Fibroblast of lung (primary cell): ENCODE results near the gene SPATA2L. TPM values are rescaled to one million over a fixed set of nuclear protein-coding genes. Genes with fewer than 3 reads are reported as not detected.

Experiments
- DNase-seq, 2 donors: peaks; one replicate each; pipeline versions ENCODE4 v3.0.0 to v3.0.0-alpha.2; 2010; ENCODE audit warnings: low read depth in 2 of 2
- H2AFZ ChIP-seq: 2 replicates; pipeline ENCODE4 v1.5.1; 2012; ENCODE audit warnings: low read length, control low read depth, inconsistent platforms
- H3K27ac ChIP-seq: 2 replicates; pipeline ENCODE4 v1.5.1; 2011; ENCODE audit warnings: low read length, control low read depth; ENCODE audit not compliant: insufficient read depth
- H3K27me3 ChIP-seq: 2 replicates; pipeline ENCODE4 v1.5.1; 2011; ENCODE audit warnings: mild to moderate bottlenecking, low read length; ENCODE audit not compliant: control insufficient read depth, insufficient read depth
- H3K36me3 ChIP-seq: 2 replicates; pipeline ENCODE4 v1.5.1; 2011; ENCODE audit warnings: low read length; ENCODE audit not compliant: control insufficient read depth, insufficient read depth
- H3K4me1 ChIP-seq: 2 replicates; pipeline ENCODE4 v1.5.1; 2011; ENCODE audit warnings: low read length; ENCODE audit not compliant: control insufficient read depth, insufficient read depth; ENCODE audit errors: extremely low read depth
- H3K4me2 ChIP-seq: 2 replicates; pipeline ENCODE4 v1.5.1; 2011; ENCODE audit warnings: low read length, control low read depth; ENCODE audit not compliant: insufficient read depth; ENCODE audit errors: extremely low read depth
- H3K4me3 ChIP-seq, 4 experiments: fragments of 200-600 bp in 1 of 4; sonication (generic) in 1 of 4; replicated peaks in 1 of 4; 2 replicates each; pipeline ENCODE4 v1.5.1; 2011 to 2016; ENCODE audit warnings: low read length in 4 of 4, low read depth in 3 of 4, mild to moderate bottlenecking in 3 of 4, control low read depth in 2 of 4, inconsistent platforms in 1 of 4, mixed read lengths in 1 of 4; ENCODE audit not compliant: insufficient read depth in 1 of 4; ENCODE audit errors: control extremely low read depth in 1 of 4
- H3K79me2 ChIP-seq: 2 replicates; pipeline ENCODE4 v1.5.1; 2012; ENCODE audit warnings: mild to moderate bottlenecking, low read length, inconsistent platforms; ENCODE audit not compliant: control insufficient read depth, insufficient read depth
- H3K9ac ChIP-seq: 2 replicates; pipeline ENCODE4 v1.5.1; 2011; ENCODE audit warnings: mild to moderate bottlenecking, low read length, control low read depth; ENCODE audit not compliant: insufficient read depth
- H3K9me3 ChIP-seq: 2 replicates; pipeline ENCODE4 v1.5.1; 2012; ENCODE audit warnings: low read depth, low read length; ENCODE audit not compliant: control insufficient read depth, insufficient read depth
- H4K20me1 ChIP-seq: 2 replicates; pipeline ENCODE4 v1.5.1; 2011; ENCODE audit warnings: low read length; ENCODE audit not compliant: control insufficient read depth, insufficient read depth; ENCODE audit errors: extremely low read depth
- EZH2 ChIP-seq: IDR thresholded peaks from 2 replicates; pipeline ENCODE4 v1.5.1; 2012; ENCODE audit warnings: low read length, control low read depth, mild to moderate bottlenecking; ENCODE audit errors: missing control alignments
- polyA plus RNA-seq, 2 donors: library from polyadenylated mRNA; depleted of rRNA in 1 of 2; stranded (reverse) in 1 of 2; unstranded in 1 of 2; fragments of >200 nt; gene quantifications; 2 replicates each; pipeline ENCODE4 v1.2.1, GENCODE V29; 2011 to 2012; ENCODE audit warnings: missing spikeins in 1 of 2
- total RNA-seq: library from RNA; depleted of rRNA; stranded (reverse); fragments of >200 nt; gene quantifications from 2 replicates; pipeline ENCODE4 v1.2.1, GENCODE V29; 2014
- TF ChIP-seq, protein P1 (sequence below), 2 donors: IDR thresholded peaks in 1 of 2; conservative IDR thresholded peaks in 1 of 2; 1 replicate in 1 of 2; 2 replicates in 1 of 2; pipeline ENCODE4 v1.5.1; 2011 to 2012; ENCODE audit warnings: low read length in 2 of 2, control low read depth in 1 of 2, inconsistent platforms in 1 of 2, low read depth in 1 of 2, mild to moderate bottlenecking in 1 of 2

SPATA2L gene
- total and polyA plus RNA-seq, 2 donors (not counting 1 experiment from before 2014, with no cell fraction given) = 1.7 to 7.3 TPM

DNA sequence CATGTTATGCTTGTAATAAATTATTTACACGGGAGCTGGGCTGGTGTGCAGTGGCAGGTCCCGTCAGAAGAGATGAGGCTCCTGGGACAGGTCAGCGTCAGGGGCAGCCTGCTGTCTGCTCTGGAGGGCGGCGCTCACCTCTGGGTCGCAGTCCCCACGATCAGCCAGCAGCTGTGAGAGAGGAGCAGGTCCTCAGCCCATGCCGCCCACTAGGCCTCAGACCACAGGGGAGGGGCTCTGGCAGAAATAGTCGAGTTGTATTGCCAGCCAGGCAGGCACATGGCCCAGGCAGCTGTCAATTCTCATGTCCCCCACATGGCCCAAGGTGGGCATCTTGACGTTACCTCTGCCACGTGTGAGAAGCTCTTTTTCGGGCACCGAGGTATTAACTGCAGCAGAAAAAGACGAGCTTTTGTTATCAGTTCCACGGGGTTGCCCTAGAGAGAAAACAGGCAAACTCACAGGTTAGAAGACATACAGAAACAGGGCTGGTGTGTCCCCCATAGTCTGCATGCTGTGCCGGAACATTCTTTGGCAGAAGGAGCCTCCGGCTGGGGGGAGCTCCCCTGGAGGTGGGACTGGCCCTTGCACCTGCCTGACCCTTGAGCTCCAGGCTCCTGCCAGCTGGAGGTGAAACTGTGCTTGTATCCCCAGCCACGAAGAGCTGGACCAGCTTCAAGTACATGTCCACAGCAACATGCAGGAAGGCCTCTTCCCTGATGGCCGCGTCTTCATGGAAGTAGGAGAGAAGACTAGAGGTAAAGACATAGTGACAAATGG is 37.2 kb upstream of the SPATA2L start:
- H3K27me3 ChIP-seq = no peaks in the 10 kb centered on the region
- no peak for TF ChIP-seq EZH2
- TF ChIP-seq, protein P1, sequence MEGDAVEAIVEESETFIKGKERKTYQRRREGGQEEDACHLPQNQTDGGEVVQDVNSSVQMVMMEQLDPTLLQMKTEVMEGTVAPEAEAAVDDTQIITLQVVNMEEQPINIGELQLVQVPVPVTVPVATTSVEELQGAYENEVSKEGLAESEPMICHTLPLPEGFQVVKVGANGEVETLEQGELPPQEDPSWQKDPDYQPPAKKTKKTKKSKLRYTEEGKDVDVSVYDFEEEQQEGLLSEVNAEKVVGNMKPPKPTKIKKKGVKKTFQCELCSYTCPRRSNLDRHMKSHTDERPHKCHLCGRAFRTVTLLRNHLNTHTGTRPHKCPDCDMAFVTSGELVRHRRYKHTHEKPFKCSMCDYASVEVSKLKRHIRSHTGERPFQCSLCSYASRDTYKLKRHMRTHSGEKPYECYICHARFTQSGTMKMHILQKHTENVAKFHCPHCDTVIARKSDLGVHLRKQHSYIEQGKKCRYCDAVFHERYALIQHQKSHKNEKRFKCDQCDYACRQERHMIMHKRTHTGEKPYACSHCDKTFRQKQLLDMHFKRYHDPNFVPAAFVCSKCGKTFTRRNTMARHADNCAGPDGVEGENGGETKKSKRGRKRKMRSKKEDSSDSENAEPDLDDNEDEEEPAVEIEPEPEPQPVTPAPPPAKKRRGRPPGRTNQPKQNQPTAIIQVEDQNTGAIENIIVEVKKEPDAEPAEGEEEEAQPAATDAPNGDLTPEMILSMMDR (conservative IDR thresholded peaks at IDR 0.05 in 1 of 2, IDR thresholded peaks at IDR 0.05 in 1 of 2; ENCODE audit: low read depth in 1 of 2, low read length in 2 of 2) = no peak
- peaks cover 27% of the 10 kb centered on the region for H3K36me3 ChIP-seq

DNA sequence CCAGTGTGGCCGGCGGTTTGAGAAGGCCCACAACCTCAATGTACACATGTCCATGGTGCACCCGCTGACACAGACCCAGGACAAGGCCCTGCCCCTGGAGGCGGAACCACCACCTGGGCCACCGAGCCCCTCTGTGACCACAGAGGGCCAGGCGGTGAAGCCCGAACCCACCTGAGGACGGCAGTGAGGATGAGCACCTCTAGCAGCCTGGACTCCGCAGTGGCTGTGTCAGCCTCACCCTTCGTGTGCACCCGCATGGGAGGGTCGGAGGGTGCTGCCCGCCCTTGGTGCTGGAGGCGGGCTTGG is 36.5 kb upstream of the SPATA2L start:
- TF ChIP-seq, protein P1 (conservative IDR thresholded peaks at IDR 0.05 in 1 of 2, IDR thresholded peaks at IDR 0.05 in 1 of 2; ENCODE audit: low read depth in 1 of 2, low read length in 2 of 2) = no peak
- no peak for TF ChIP-seq EZH2
- H3K79me2 ChIP-seq = no peaks in the 10 kb centered on the region
- H3K27ac ChIP-seq = no peak overlapping the region
- no peak overlapping the region for H3K9ac ChIP-seq
- no peaks in the 10 kb centered on the region for H3K4me1 ChIP-seq
- H3K36me3 ChIP-seq = peaks cover 32% of the 10 kb centered on the region
- no peaks in the 10 kb centered on the region for H3K9me3 ChIP-seq
- H4K20me1 ChIP-seq = no peaks in the 10 kb centered on the region
- no peak overlapping the region for H2AFZ ChIP-seq
- H3K4me3 ChIP-seq = no peak overlapping the region
- H3K4me2 ChIP-seq = no peak overlapping the region
- no peak for DNase-seq
- no peaks in the 10 kb centered on the region for H3K27me3 ChIP-seq

More for the DNA sequence above, 37.2 kb upstream of the SPATA2L start:
- Histone ChIP-seq H3K9ac (no peak overlapping the region), H3K4me2 (no peak overlapping the region), H3K9me3 (no peaks in the 10 kb centered on the region), H3K79me2 (no peaks in the 10 kb centered on the region), H4K20me1 (no peaks in the 10 kb centered on the region), H3K4me1 (no peaks in the 10 kb centered on the region), H3K27ac (no peak overlapping the region), H3K4me3 (no peak overlapping the region), H2AFZ (no peak overlapping the region)
- DNase-seq = no peak

DNA sequence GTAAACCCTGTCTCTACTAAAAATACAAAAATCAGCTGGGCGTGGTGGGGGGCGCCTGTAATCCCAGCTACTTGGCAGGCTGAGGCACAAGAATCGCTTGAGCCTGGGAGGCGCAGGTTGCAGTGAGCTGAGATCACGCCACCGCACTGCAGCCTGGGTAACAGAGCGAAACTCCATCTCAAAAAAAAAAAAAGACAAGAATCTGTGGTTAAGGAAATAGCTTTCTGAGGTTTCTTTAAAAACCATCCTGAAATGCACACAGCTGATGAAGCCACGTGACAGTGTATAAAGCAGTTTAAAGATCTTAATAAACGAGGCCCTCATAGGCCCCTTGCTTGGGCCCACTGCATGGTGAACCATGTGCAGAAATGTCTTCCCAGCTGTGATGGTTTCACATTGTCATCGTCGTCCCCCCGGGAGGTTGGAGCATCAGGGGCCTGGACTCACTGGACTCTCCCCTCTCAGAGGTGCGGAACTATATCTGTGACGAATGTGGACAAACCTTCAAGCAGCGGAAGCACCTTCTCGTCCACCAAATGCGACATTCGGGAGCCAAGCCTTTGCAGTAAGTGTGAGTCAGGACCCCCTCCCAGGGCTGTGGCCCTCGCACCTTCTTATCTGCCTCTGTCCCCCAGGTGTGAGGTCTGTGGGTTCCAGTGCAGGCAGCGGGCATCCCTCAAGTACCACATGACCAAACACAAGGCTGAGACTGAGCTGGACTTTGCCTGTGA is 36.0 kb upstream of the SPATA2L start:
- no peaks in the 10 kb centered on the region for H3K79me2 ChIP-seq
- no peaks in the 10 kb centered on the region for H3K4me1 ChIP-seq
- H3K4me3 ChIP-seq = no peak overlapping the region
- no peak overlapping the region for H3K9ac ChIP-seq
- H3K4me2 ChIP-seq = no peak overlapping the region
- H2AFZ ChIP-seq = no peak overlapping the region
- H3K27me3 ChIP-seq = no peaks in the 10 kb centered on the region
- H4K20me1 ChIP-seq = no peaks in the 10 kb centered on the region
- H3K36me3 ChIP-seq = peaks cover 37% of the 10 kb centered on the region
- no peak overlapping the region for H3K27ac ChIP-seq
- H3K9me3 ChIP-seq = no peaks in the 10 kb centered on the region
- TF ChIP-seq, protein P1 (conservative IDR thresholded peaks at IDR 0.05 in 1 of 2, IDR thresholded peaks at IDR 0.05 in 1 of 2; ENCODE audit: low read depth in 1 of 2, low read length in 2 of 2) = no peak
- no peak for TF ChIP-seq EZH2
- no peak for DNase-seq
